Naive B cell (primary cell): ENCODE results near the gene HOMER2. TPM values are rescaled to one million over a fixed set of nuclear protein-coding genes. Genes with fewer than 3 reads are reported as not detected.
"Not testable (repeated sequence)": the region's sequence is repeated elsewhere in the genome, so short reads cannot be mapped to it uniquely, and the experiment has no call there.

Experiments
- ATAC-seq, 2 donors: fragments of 150-1000 bp; cut with Tn5 transposase; 2 replicates each; pipeline ENCODE4 v1.10.0; 2021; ENCODE audit warnings: low read depth in 2 of 2, mild to moderate bottlenecking in 2 of 2, moderate library complexity in 2 of 2
- DNase-seq: peaks from one replicate; pipeline ENCODE4 v3.0.0; 2022
- H3K27ac Mint-ChIP-seq, 6 donors: one replicate each; pipeline ENCODE4 v1.8.0; 2020 to 2022; ENCODE audit warnings: mild to moderate bottlenecking in 6 of 6, mixed read lengths in 6 of 6, moderate library complexity in 5 of 6, inconsistent platforms in 2 of 6
- H3K27me3 Mint-ChIP-seq, 3 donors: one replicate each; pipeline ENCODE4 v1.8.0; 2021 to 2022; ENCODE audit warnings: mixed read lengths in 3 of 3, mild to moderate bottlenecking in 1 of 3
- H3K36me3 Mint-ChIP-seq, 2 donors: one replicate each; pipeline ENCODE4 v1.8.0; 2020 to 2022; ENCODE audit warnings: mixed read lengths in 2 of 2, inconsistent platforms in 1 of 2, mild to moderate bottlenecking in 1 of 2
- H3K4me1 Mint-ChIP-seq, 3 donors: one replicate each; pipeline ENCODE4 v1.8.0; 2020 to 2022; ENCODE audit warnings: mixed read lengths in 3 of 3, inconsistent platforms in 1 of 3, mild to moderate bottlenecking in 1 of 3, moderate library complexity in 1 of 3
- H3K4me3 Mint-ChIP-seq, 8 donors: one replicate each; pipeline ENCODE4 v1.8.0; 2020 to 2022; ENCODE audit warnings: mild to moderate bottlenecking in 8 of 8, mixed read lengths in 8 of 8, moderate library complexity in 8 of 8, inconsistent platforms in 2 of 8
- H3K9me3 Mint-ChIP-seq, 7 donors: one replicate each; pipeline ENCODE4 v1.8.0; 2020 to 2022; ENCODE audit warnings: mixed read lengths in 7 of 7, mild to moderate bottlenecking in 5 of 7, inconsistent platforms in 2 of 7, moderate library complexity in 1 of 7
- polyA plus RNA-seq, 6 donors: library from polyadenylated mRNA; unstranded; fragments of 300-500 nt; fragmentation: Illumina TruSeq; gene quantifications; one replicate each; pipeline ENCODE4 v1.2.3, GENCODE V29; 2021; ENCODE audit warnings: low read depth in 6 of 6

The HOMER2 gene
- polyA plus RNA-seq, 6 donors from 2014 or later, result 3.0 to 11.6 (median 6.2) TPM

DNA sequence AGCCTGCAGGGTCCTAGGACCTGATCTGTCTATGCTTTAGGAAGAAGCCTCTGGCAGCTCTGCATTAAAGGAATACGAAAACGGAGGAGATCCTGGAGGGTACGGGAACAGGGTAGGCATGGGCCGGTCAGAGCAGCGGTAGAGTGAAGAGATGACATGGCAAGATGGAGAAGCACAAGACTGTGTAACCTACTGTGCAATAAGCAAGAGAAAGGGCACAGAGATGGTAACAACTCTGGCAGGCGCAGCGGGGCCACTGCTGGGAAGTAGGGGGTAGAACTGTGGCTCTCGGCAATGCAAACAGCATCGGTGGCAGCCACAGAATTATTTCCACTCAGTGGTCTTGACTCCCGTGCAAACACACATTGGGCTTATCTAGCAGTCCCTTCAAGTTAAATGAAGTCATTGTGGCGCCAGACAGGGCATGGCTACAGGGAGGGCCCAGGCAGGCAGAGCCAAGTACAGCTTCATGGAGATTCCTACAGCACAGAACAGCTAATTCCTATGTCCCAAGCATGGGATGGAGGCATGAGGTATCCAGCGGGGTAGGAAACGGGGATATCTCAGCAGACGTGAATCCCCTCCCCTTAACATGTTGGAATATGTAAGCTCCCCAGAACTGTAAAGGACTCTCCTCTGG is 114.3 kb downstream of the HOMER2 start:
- H3K27ac Mint-ChIP-seq, result peak overlapping the region in 4 of 6 donors; percentile 12 to 47 (median 34)
- peaks cover 9 to 19% (median 13%) of the 10 kb centered on the region in 3 donors for H3K4me1 Mint-ChIP-seq
- peak overlapping the region in 1 of 8 donors; percentile 33 for H3K4me3 Mint-ChIP-seq
- H3K27me3 Mint-ChIP-seq, result no peaks in the 10 kb centered on the region
- no peaks in the 10 kb centered on the region for H3K9me3 Mint-ChIP-seq
- DNase-seq, result no peak
- ATAC-seq, result no peak
- peaks cover 26 to 31% of the 10 kb centered on the region in 2 donors for H3K36me3 Mint-ChIP-seq

DNA sequence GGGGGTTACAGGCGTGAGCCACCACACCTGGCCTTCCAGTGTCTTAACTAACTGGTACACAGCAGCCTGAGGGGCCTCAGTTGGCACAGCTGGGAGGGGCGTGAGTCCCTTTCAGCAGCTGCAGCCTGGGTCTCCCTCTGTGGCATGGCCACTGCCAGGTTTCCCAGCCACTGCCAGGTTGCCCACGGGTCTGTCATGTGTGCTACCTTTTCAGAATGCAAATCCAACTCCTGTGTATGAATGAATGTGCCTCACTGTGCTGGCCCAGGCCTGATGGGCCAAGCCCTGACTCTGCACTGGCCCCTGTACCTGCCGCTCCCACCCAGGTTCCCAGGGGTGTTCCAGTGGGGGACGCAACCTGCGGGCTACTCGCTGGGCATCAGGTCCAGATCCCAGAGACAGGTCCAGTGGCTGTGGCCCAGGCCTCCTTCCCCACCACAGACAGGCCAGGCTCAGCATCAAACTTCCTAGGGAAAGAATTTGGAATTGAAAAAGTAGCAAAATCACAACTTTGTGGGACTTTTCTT is 117.1 kb downstream of the HOMER2 start:
- ATAC-seq (no peak), DNase-seq (no peak)
- no peak overlapping the region for H3K4me3 Mint-ChIP-seq
- peaks cover 9 to 18% (median 13%) of the 10 kb centered on the region in 3 donors for H3K4me1 Mint-ChIP-seq
- peak overlapping the region in 2 of 6 donors; percentile 24 to 59 for H3K27ac Mint-ChIP-seq
- no peaks in the 10 kb centered on the region for H3K27me3 Mint-ChIP-seq
- H3K9me3 Mint-ChIP-seq, result no peaks in the 10 kb centered on the region
- H3K36me3 Mint-ChIP-seq, result peaks cover 38 to 39% of the 10 kb centered on the region in 2 donors

DNA sequence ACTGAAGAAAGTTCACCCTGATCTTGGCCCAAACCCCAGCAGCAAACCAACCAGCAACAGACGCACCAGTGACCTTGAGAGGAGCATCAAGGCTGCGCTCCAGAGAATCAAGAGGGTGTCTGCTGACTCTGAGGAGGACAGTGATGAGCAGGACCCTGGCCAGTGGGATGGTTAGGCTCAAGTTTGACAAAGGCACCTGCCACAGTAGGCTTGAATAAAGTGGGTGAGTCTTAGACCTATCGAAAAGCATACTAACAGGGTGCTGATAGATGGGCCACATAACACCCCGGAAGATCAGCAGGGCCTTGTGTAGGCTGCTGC is 119.2 kb downstream of the HOMER2 start:
- H3K27ac Mint-ChIP-seq, result peak overlapping the region in 3 of 6 donors; percentile 30 to 89 (median 80)

DNA sequence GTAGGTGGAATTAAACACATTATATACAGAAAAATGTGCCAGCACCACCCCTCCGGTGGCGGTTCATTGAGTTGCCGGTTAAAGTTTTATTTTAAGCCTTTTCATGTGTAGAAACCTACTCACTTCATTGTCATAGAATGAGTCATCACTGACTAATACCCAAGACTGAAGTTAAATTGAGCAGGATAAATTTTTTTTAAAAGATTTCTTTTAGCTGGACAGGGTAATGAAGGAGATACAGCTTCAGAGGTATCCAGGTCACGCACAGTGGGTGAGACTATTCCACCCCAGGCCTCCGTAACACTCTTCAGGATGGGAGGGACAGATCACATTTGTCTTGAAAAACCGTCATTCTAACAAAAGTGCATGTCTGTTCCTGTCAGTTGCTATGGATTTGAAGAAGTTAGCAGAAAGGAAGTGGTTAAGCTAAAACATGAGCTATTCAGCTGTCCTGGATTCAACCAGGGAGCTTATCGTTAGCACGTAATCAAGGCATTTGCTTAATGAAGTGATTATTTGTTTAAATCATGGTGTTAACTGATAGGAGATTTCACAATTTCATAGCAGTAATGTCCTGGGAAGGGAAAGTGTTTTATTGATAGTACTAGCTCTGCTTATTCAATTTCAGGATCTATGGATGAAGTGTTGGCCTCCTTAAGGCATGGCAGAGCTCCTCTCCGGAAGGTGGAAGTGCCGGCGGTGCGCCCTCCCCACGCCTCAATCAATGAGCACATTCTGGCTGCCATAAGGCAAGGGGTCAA is 119.7 kb downstream of the HOMER2 start:
- ATAC-seq (peak in 1 of 2 donors; percentile 27), DNase-seq (no peak)
- Mint-ChIP-seq H3K27ac (peak overlapping the region in 3 of 6 donors; percentile 47 to 89 (median 83)), H3K27me3 (no peaks in the 10 kb centered on the region), H3K9me3 (no peaks in the 10 kb centered on the region), H3K4me1 (peaks cover 9 to 14% (median 9%) of the 10 kb centered on the region in 3 donors), H3K36me3 (peaks cover 45 to 48% of the 10 kb centered on the region in 2 donors), H3K4me3 (no peak overlapping the region)

More for the DNA sequence above, 119.2 kb downstream of the HOMER2 start:
- Mint-ChIP-seq H3K36me3 (peaks cover 45 to 50% of the 10 kb centered on the region in 2 donors), H3K4me3 (no peak overlapping the region), H3K4me1 (peaks cover 9 to 18% (median 13%) of the 10 kb centered on the region in 3 donors), H3K27me3 (no peaks in the 10 kb centered on the region), H3K9me3 (no peaks in the 10 kb centered on the region)
- ATAC-seq (no peak), DNase-seq (no peak)

DNA sequence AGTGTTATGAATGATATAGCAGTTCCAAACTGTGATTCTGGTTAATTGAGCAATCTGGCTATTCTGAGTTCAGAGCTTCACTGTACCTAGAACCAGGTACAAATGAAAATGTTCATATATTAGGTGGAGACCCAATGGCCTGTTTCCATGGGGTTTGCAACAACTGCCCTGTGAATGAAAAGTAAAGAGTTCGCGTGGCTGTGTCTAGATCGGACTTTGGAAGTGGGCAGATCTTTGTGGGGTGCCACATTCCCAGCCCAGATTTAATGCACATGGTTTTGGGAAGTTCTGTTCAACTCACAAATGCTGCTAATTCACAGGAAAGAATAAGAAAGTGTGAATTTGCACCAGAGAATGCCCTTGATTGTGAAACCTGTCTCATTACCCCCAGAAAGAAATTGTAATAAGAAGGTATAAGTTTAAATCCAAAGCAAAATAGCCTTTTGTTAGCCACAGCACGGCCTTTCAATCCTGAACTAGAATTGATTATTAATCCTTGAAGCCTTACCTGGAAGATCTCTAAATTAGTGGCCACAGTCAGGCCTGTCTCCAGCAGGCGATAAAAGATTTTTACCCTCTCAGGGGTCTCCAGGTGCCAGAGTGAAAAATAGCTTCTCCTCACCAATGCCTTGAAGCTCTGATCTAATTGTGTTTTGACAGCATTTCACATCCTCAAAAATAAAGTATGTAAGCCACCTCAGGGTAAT is 120.5 kb downstream of the HOMER2 start:
- Mint-ChIP-seq H3K27ac (peak overlapping the region in 2 of 6 donors; percentile 38 to 83), H3K9me3 (no peaks in the 10 kb centered on the region), H3K4me1 (peaks cover 6 to 11% (median 9%) of the 10 kb centered on the region in 3 donors), H3K4me3 (no peak overlapping the region), H3K27me3 (no peaks in the 10 kb centered on the region), H3K36me3 (peaks cover 41 to 42% of the 10 kb centered on the region in 2 donors)
- ATAC-seq, result no peak
- DNase-seq, result no peak

DNA sequence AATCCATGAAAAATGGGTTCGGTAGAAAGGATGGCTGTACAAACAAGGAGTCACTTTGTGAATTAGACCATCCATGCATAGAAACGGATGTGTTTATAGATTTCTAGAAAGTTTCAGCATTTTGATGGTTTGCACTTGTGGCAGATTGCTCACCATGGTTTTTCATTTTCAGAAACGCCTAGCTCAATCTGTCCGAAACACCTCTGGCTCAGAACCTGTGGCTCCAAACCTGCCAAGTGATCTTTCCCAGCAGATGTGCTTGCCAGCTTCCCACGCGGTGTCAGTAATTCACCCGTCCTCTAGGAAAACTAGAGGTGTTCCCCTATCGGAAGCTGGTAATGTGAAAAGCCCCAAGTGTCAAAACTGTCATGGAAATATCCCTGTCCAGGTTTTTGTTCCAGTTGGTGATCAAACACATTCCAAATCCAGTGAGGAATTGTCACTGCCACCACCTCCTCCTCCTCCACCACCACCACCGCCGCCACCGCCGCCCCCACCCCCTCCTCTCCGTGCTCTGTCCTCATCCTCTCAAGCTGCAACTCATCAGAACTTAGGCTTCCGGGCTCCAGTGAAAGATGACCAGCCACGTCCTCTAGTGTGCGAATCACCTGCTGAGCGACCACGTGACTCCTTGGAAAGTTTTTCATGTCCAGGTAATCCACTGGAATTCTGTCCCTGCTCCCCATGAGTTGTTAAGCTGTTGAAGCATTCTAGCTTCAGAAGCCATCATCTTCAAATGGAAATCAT is 121.9 kb downstream of the HOMER2 start:
- ATAC-seq, result no peak
- no peaks in the 10 kb centered on the region for H3K27me3 Mint-ChIP-seq
- peak overlapping the region in 2 of 6 donors; percentile 27 to 47 for H3K27ac Mint-ChIP-seq
- H3K36me3 Mint-ChIP-seq, result peaks cover 34 to 43% of the 10 kb centered on the region in 2 donors
- no peak for DNase-seq
- H3K9me3 Mint-ChIP-seq, result no peaks in the 10 kb centered on the region
- no peak overlapping the region for H3K4me3 Mint-ChIP-seq
- peaks cover 0 to 9% (median 5%) of the 10 kb centered on the region in 3 donors for H3K4me1 Mint-ChIP-seq

DNA sequence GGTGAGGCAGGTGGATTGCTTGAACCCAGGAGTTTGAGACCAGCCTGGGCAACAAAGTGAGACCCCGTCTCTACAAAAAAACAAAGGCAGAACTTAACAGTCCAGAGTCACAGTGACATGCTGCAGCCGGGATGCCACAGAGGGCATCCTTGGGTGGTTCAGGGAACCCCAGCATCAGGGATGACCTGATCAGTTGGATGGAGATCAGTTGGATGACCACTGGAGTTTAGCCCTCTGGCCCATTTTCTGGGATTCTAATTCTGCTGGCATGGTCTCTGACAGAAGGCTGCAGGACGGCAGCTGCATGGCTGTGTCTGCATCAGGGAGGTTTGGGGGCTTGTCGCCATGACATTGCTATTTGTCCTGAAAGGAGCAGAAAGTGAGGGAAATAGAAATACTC is 123.3 kb downstream of the HOMER2 start:
- no peak for DNase-seq
- peaks cover 0 to 9% (median 5%) of the 10 kb centered on the region in 3 donors for H3K4me1 Mint-ChIP-seq
- H3K27ac Mint-ChIP-seq, result peak overlapping the region in 4 of 6 donors; percentile 12 to 81 (median 48)
- ATAC-seq, result no peak
- no peaks in the 10 kb centered on the region for H3K27me3 Mint-ChIP-seq
- H3K4me3 Mint-ChIP-seq, result peak overlapping the region in 1 of 8 donors; percentile 11
- peaks cover 34 to 41% of the 10 kb centered on the region in 2 donors for H3K36me3 Mint-ChIP-seq
- H3K9me3 Mint-ChIP-seq, result no peaks in the 10 kb centered on the region

DNA sequence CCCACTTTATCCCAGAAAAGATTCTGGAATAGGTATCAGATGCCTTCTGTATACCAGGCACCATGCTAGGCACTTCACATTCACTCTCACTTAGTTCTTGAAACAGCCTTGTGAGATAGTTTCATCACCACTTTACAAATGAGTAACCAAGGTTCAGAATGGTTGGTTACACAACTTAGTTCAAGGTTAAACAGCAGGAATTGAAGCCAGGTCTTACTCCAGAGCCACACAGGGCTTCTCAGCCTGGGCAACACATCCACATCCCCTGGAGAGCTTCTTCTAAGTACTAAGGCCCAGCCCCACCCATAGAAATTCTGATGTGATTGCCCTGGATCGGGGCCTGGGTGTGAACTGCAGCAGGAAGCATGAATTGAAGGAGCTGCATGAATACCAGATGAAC is 124.4 kb downstream of the HOMER2 start:
- DNase-seq (no peak), ATAC-seq (no peak)
- H3K4me1 Mint-ChIP-seq, result peaks cover 0 to 6% (median 5%) of the 10 kb centered on the region in 3 donors
- H3K27me3 Mint-ChIP-seq, result no peaks in the 10 kb centered on the region
- H3K27ac Mint-ChIP-seq, result peak overlapping the region in 2 of 6 donors; percentile 36 to 92
- no peak overlapping the region for H3K4me3 Mint-ChIP-seq
- H3K9me3 Mint-ChIP-seq, result no peaks in the 10 kb centered on the region
- H3K36me3 Mint-ChIP-seq, result peaks cover 30 to 35% of the 10 kb centered on the region in 2 donors

DNA sequence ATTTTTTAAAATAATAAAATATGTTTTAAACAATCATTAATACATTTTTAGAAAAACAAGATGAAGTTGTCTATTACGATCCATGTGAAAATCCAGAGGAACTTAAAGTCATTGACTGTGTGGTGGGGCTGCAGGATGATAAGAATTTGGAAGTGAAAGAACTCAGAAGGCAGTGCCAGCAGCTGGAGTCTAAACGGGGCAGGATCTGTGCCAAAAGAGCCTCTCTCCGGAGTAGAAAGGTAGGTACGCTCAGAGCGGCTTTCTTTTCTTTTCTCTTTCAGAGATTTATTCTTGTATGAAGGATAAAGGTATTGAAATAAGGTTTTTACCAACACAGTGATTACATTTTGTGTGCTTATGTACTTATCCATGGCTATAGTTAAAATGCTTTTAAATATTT is 129.5 kb downstream of the HOMER2 start:
- DNase-seq (no peak), ATAC-seq (no peak)
- Mint-ChIP-seq H3K36me3 (peaks cover 18 to 25% of the 10 kb centered on the region in 2 donors), H3K4me3 (no peak overlapping the region), H3K27me3 (no peaks in the 10 kb centered on the region), H3K4me1 (peaks cover 0 to 5% (median 0%) of the 10 kb centered on the region in 3 donors), H3K27ac (peak overlapping the region in 1 of 6 donors; percentile 28), H3K9me3 (peaks cover 0 to 3% (median 0%) of the 10 kb centered on the region in 7 donors)

DNA sequence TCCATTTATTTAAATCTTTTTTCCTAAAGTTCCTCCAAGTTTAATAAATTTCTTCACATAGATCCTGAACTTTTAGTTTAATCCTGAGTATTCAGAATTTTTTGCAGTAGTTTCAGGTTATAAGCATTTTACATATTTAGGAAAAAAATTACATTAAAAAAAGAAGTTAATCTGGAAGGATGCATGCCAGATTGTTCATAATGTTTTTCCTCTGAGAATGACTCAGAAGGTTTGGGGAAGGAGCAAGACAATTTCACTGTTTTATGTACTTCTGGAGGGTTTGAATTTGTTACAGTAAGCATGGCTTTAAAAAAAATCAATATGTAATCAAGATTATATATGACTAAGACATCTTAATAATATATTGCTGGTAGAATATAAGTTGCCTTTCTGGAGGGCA is 130.7 kb downstream of the HOMER2 start:
- H3K4me3 Mint-ChIP-seq, ATAC-seq, H3K27ac Mint-ChIP-seq, H3K9me3 Mint-ChIP-seq, H3K4me1 Mint-ChIP-seq, DNase-seq, H3K27me3 Mint-ChIP-seq: not testable (repeated sequence)
- H3K36me3 Mint-ChIP-seq, result peaks cover 22 to 24% of the 10 kb centered on the region in 2 donors

DNA sequence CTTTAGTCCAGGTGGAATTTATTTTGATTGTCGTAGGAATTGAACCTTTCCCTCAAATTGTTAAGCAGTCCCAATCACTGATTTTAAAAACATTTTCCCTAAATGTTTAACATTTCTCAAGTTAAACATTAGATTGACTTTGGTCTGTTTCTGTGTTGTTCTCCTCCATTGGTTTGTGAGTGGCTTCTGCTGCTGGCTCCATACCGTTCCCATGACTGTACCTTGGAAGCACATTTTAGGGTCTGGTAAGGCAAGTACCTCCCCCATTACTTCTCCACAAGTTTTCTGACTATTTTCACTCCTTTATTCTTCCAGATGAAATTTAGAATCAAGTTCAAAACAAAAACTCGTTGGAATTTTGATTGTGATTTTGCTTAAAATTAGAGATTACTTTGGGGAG is 131.1 kb downstream of the HOMER2 start:
- not testable (repeated sequence) for H3K9me3 Mint-ChIP-seq, DNase-seq, H3K4me1 Mint-ChIP-seq, H3K27me3 Mint-ChIP-seq, ATAC-seq, H3K4me3 Mint-ChIP-seq
- H3K36me3 Mint-ChIP-seq, result peaks cover 22 to 24% of the 10 kb centered on the region in 2 donors
- peak overlapping the region in 2 of 6 donors; percentile 36 to 50 for H3K27ac Mint-ChIP-seq

DNA sequence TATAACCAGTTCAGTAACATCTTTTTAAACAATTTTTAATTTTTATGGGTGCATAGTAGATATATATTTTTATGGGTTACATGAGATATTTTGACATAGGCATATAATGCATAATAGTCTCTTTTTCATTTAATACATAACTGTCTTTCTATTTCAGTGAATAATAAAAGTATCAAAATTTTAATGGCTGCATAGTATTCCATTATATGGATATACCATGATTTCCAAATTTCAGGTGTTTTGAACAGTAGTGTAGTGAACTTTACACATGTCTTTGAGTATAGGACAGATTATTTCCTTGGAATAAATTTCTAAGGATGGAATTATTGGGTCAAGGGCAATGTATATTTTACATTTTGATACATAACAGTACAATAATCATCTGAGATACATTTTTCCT is 132.4 kb downstream of the HOMER2 start:
- Mint-ChIP-seq H3K4me1 (peaks cover 5 to 10% (median 9%) of the 10 kb centered on the region in 3 donors), H3K27ac (no peak overlapping the region), H3K4me3 (no peak overlapping the region), H3K9me3 (peaks cover 0 to 3% (median 0%) of the 10 kb centered on the region in 7 donors), H3K36me3 (peaks cover 19% of the 10 kb centered on the region in 2 donors), H3K27me3 (no peaks in the 10 kb centered on the region)
- no peak for ATAC-seq
- no peak for DNase-seq
